ENCODE measurements around the gene TCL1B. TPM values are rescaled to one million over a fixed set of nuclear protein-coding genes. Genes with fewer than 3 reads are reported as not detected.

TCL1B gene
- total and polyA plus RNA-seq, 2 of the 13 experiments (the other 11 are each of a cell fraction or from before 2014, with no cell fraction given): not detected

- FAIRE-seq: no peak
- peaks cover 12% of the 10 kb centered on the region for H3K4me1 ChIP-seq (ENCODE audit: insufficient read depth, low read length)
- in situ Hi-C loops (cut with HindIII; ENCODE audit: extremely low pct_ligation_motif_present, low pct_unique_long_range_greater_than_20kb) (no loop called here), intact Hi-C loops (cut with micrococcal nuclease; ENCODE audit: unreplicated experiment) (no loop called here)
- CTCF ChIA-PET (ENCODE audit: low intra/inter-chr PET ratio, low total read pairs): no interaction called here
- no peaks in the 10 kb centered on the region for H3K36me3 ChIP-seq (replicated peaks in 1 of 2; ENCODE audit: control insufficient read depth in 1 of 2, insufficient read depth in 2 of 2, low read length in 2 of 2)
- BruUV-seq (replicated peaks): no TSS peak
- H3K4me2 ChIP-seq (ENCODE audit: low read depth, low read length): no peak overlapping the region
- ATAC-seq: no peak
- H3K9me3 ChIP-seq (ENCODE audit: low read length): no peaks in the 10 kb centered on the region
- H3K27me3 ChIP-seq (ENCODE audit: control insufficient read depth in 1 of 2, insufficient read depth in 2 of 2, low read length in 2 of 2): peaks cover 2 to 10% of the 10 kb centered on the region in 2 experiments; a peak in 2 of 5 replicates
- 2% methylated on average over 2 of the region's 2 CpGs for WGBS (ENCODE audit: low lambda C conversion rate)
- no peak overlapping the region for H3K4me3 ChIP-seq (replicated peaks in 1 of 3; ENCODE audit: insufficient read depth in 1 of 3, low read depth in 2 of 3, low read length in 3 of 3)
- DNase-seq (ENCODE audit: low spot score): no peak
- no peak overlapping the region for H2AFZ ChIP-seq (ENCODE audit: low read length)
- no peaks in the 10 kb centered on the region for H4K20me1 ChIP-seq (ENCODE audit: insufficient read depth, low read length)
- POLR2A ChIA-PET: no interaction called here
- no peak overlapping the region for H3K9ac ChIP-seq (ENCODE audit: insufficient read depth, low read depth, low read length)
- no peak overlapping the region for H3K27ac ChIP-seq (ENCODE audit: extremely low read length, insufficient read depth, low read length)
- H3K79me2 ChIP-seq (ENCODE audit: insufficient read depth, low read length): no peaks in the 10 kb centered on the region
- TF ChIP-seq TRAFD1 (CRISPR knock-in tag; IDR thresholded peaks at IDR 0.05; ENCODE audit: borderline replicate concordance) (no peak), ETS1 (CRISPR knock-in tag; IDR thresholded peaks at IDR 0.05) (no peak), ZNF296 (CRISPR knock-in tag; conservative IDR thresholded peaks at IDR 0.05) (no peak), IRF1 (CRISPR knock-in tag; IDR thresholded peaks at IDR 0.05; ENCODE audit: low read depth) (no peak), HNRNPL (IDR thresholded peaks at IDR 0.05; ENCODE audit: low read depth, low read length) (no peak), ZNF674 (CRISPR knock-in tag; IDR thresholded peaks at IDR 0.05; ENCODE audit: low read depth) (no peak), ELK4 (CRISPR knock-in tag; IDR thresholded peaks at IDR 0.05; ENCODE audit: borderline replicate concordance) (no peak), TEAD2 (CRISPR knock-in tag; IDR thresholded peaks at IDR 0.05) (no peak), GTF3A (CRISPR knock-in tag; conservative IDR thresholded peaks at IDR 0.05) (no peak), MXD1 (CRISPR knock-in tag; IDR thresholded peaks at IDR 0.05) (no peak), PRDM10 (CRISPR knock-in tag; IDR thresholded peaks at IDR 0.05; ENCODE audit: low read depth) (no peak), ZFP1 (CRISPR knock-in tag; IDR thresholded peaks at IDR 0.05) (no peak), RFXAP (CRISPR knock-in tag; IDR thresholded peaks at IDR 0.05; ENCODE audit: borderline replicate concordance) (no peak)
Measured at GRCh38 chr14:95652690-95653089, 33.5 kb upstream of the TCL1B start.
